ENCODE results near the gene DDX18.

DDX18 gene

GRCh38 chr2:117835990-117836760 is 21.7 kb downstream of the DDX18 start:
- no peak for FAIRE-seq

GRCh38 chr2:117845304-117845703 is 30.8 kb downstream of the DDX18 start:
- FAIRE-seq, result no peak

DNA sequence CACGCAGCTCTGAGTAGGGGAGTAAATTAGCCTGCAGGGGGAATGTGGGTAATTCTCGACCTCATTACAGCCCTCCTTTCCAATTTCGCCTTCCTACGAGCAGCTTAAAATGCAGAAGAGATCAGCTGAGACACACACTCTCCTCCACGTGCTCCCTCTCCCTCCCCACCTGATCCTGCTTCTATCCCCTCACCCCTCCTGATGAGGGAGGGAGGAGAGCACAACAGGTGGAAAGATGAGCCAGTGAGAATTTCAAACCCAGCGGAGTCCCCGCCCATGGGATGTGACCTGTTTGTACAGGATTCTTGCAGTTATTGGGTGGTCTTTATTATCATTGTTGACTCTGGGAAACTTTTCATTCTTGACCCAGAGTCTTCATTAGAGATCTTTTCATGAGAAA is 35.5 kb downstream of the DDX18 start:
- FAIRE-seq, result no peak

DNA sequence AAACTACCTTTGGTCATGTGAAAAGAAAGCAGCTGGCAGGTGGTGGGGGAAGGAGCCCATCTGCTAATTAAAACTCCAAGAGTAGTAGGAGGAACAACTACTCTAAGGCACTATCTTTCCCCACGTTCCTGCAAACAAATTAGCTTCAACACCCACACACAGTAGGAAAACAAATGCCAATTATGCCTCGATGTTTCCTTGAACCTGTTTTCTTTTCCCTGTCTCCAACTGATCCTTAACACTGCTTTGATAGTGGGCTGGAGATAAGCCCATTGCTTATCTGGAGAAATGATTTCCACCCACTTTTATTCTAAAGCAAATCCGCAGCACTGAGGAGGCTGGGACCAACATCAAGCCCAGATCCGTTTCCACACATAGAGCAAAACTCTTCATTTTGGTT is 36.0 kb downstream of the DDX18 start:
- no peak for FAIRE-seq

GRCh38 chr2:117851969-117852368 is 37.5 kb downstream of the DDX18 start:
- no peak for FAIRE-seq

GRCh38 chr2:117853316-117853715 is 38.8 kb downstream of the DDX18 start:
- FAIRE-seq, result no peak

DNA sequence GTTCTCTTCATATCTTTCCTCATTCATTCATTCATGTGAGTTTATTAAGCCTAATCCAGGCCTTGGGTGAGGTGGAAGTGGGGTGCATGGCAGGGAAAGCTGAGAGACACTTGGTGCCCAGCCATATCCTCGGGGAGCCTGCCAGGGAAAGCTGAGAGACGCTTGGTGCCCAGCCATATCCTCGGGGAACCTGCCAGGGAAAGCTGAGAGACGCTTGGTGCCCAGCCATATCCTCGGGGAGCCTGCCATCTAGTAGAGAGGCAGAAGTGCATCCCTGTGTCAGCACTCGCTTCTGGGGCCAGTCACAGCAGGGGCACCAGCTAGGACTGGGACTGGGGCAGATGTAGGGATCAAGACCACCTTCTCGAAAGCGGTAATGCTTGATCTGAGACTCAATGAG is 39.4 kb downstream of the DDX18 start:
- FAIRE-seq, result no peak

DNA sequence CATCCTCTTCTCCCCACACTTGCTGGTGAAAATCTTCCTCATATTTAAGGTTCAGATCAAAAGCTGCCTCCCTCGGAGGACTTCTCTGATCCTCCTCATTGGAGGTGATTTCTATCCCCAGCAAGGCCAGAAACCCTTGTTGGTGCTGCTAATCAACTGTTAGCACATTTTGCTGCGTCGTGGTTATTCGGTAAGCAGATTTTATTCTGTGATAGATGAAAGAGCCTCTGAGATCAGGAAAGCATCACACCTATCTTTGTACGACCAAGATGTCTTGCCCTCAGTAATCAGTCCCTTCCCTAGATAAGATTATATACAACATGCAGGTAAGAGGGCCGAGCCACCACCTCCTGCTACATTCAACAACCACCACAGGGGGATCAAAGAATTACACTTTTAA is 40.1 kb downstream of the DDX18 start:
- no peak for FAIRE-seq

DNA sequence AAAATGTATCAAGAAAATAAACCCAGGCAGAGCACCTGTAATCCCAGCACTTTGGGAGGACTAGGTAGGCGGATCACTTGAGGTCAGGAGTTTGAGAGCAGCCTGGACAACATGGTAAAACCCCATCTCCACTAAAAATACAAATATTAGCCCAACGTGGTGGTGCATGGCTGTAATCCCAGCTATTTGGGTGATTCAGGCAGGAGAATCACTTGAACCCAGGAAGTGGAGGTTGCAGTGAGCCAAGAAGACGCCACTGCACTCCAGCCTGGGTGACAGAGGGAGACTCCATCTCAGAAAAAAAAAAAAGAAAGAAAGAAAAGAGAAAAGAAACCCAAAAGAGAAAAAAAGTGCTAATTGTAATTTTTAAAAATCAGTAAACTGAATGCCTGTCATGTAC is 41.4 kb downstream of the DDX18 start:
- no peak for FAIRE-seq

DNA sequence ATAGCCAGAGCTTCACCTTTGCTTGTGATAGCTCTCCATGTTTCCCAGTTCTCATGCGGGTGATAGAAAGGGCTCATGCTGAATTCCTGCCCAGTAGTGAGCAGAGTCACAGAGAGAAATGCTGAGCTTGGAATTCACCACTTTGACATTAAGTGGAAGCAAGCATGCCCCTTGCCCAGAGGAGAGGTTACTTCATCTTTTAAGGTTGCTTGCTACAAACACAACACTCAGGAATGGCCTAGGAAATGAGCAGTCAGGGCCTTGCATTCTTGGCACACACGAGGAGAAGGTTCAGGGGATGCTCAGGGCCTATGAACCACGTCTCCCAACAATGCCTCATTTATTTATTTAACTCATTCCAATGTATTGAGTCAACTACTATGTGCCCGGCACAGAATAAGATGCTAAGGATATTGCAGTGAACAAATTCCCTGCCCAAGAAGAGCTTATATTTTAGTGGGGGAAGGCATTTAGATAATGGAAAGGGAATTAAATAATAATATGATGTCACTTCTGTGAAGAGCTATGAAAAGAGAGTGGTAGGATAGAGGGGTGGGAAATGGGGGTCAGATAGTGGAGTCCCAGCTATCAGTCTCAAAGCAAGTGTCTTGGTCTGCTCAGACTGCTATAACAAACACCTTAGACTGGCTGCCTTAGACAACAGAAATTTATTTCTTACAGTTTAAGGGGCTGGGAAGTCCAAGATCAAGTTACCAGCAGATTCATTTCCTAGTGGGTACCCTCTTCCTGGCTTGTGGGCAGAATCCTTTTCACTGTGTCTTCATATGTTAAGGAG is 42.1 kb downstream of the DDX18 start:
- no peak for FAIRE-seq

GRCh38 chr2:117858336-117858735 is 43.8 kb downstream of the DDX18 start:
- no peak for FAIRE-seq

- FAIRE-seq, result no peak
Observed at GRCh38 chr2:117858892-117859531, 44.5 kb downstream of the DDX18 start.

DNA sequence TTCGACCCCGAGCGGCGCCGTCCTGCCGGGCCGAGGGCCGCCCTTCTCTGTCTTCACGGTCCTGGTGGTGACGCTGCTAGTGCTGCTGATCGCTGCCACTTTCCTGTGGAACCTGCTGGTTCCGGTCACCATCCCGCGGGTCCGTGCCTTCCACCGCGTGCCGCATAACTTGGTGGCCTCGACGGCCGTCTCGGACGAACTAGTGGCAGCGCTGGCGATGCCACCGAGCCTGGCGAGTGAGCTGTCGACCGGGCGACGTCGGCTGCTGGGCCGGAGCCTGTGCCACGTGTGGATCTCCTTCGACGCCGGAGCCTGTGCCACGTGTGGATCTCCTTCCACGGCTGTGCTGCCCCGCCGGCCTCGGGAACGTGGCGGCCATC is 45.0 kb downstream of the DDX18 start:
- FAIRE-seq, result no peak

DNA sequence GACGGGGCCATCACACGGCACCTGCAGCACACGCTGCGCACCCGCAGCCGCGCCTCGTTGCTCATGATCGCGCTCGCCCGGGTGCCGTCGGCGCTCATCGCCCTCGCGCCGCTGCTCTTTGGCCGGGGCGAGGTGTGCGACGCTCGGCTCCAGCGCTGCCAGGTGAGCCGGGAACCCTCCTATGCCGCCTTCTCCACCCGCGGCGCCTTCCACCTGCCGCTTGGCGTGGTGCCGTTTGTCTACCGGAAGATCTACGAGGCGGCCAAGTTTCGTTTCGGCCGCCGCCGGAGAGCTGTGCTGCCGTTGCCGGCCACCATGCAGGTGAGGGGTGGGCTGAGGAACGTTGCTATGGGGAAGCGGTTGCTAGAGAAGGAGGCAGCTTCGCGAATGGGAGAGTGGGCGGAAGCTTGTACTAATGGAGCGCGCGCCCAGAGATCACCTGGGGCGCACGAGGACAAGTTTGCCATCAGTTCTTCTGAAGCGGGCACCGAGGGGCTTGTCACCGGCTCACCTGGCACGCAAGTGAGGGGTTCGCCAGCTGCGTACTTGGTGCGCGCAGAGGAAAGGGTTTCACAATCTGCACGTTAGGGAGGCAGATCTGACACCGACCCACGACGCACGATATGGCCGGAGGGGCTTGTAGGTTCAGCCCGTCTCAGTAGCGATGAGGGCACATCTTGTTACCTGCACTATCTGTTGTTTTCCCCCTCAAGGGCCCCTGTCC is 45.6 kb downstream of the DDX18 start:
- no peak for FAIRE-seq

DNA sequence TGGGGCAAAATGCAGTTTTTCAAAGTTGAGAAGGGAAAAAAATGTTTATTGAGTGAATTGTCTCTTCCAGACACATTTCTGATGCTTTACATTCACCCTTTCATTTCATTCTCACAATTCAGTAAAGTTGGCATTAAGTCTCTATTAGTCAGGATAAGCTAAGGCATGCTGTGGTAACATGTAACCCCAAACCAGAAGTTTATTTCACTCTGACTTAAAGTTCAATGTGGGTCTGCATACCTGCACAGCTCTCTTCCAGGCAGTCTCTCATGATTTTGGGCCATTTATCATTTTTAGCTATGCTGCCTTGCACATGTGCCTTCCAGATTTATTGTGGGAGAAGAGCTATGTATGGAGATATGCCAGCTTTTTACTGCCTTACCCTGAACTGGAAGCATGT is 48.0 kb downstream of the DDX18 start:
- no peak for FAIRE-seq

- no peak for FAIRE-seq
Observed at GRCh38 chr2:117875786-117876185, 61.3 kb downstream of the DDX18 start.

- FAIRE-seq, result no peak
Observed at GRCh38 chr2:117879003-117879402, 64.5 kb downstream of the DDX18 start.
